HG02759 (cell line): Measurements from ENCODE around the gene ZNF117.
"Not testable (repeated sequence)": the region's sequence is repeated elsewhere in the genome, so short reads cannot be mapped to it uniquely, and the experiment has no call there.

ENCODE experiments used
- ATAC-seq: cut with Tn5 transposase; IDR thresholded peaks from one replicate; pipeline ENCODE4 v1.9.1; 2021; ENCODE audit warnings: mild to moderate bottlenecking, moderate library complexity; ENCODE audit not compliant: unreplicated experiment

ZNF117 gene

GRCh38 chr7:64928252-64929187, 62.3 kb downstream of the ZNF117 start:
- ATAC-seq = not testable (repeated sequence)
